Subcutaneous abdominal adipose tissue (tissue), 5 donors: ENCODE measurements around the gene LPAR1.

Experiments used
- H3K27ac ChIP-seq: one replicate; pipeline ENCODE4 v1.7.0; 2013; ENCODE audit warnings: low read depth, mild to moderate bottlenecking, inconsistent platforms, low read length, moderate library complexity
- H3K27me3 ChIP-seq, 5 donors: one replicate each; pipeline ENCODE4 v1.7.0; 2013; ENCODE audit warnings: low read length in 5 of 5, inconsistent platforms in 1 of 5; ENCODE audit not compliant: control insufficient read depth in 5 of 5, insufficient read depth in 4 of 5
- H3K36me3 ChIP-seq, 5 donors: one replicate each; pipeline ENCODE4 v1.7.0; 2013; ENCODE audit warnings: low read length in 5 of 5; ENCODE audit not compliant: control insufficient read depth in 5 of 5, insufficient read depth in 5 of 5
- H3K4me1 ChIP-seq, 5 donors: one replicate each; pipeline ENCODE4 v1.7.0; 2013; ENCODE audit warnings: low read length in 5 of 5, mild to moderate bottlenecking in 3 of 5, moderate library complexity in 1 of 5; ENCODE audit not compliant: control insufficient read depth in 5 of 5, insufficient read depth in 5 of 5
- H3K4me3 ChIP-seq, 5 donors: one replicate each; pipeline ENCODE4 v1.7.0; 2013; ENCODE audit warnings: low read length in 5 of 5, low read depth in 1 of 5
- H3K9ac ChIP-seq, 5 donors: one replicate each; pipeline ENCODE4 v1.7.0; 2013; ENCODE audit warnings: low read length in 5 of 5, mild to moderate bottlenecking in 4 of 5, moderate library complexity in 3 of 5
- H3K9me3 ChIP-seq, 5 donors: one replicate each; pipeline ENCODE4 v1.7.0; 2013; ENCODE audit warnings: low read length in 5 of 5; ENCODE audit not compliant: control insufficient read depth in 5 of 5
- donor health status: healthy.
- donor health status: healthy.
- donor health status: healthy.
- donor health status: healthy.
- donor health status: healthy.

LPAR1 gene

GRCh38 chr9:111005746-111006470, 32.4 kb downstream of the LPAR1 start:
- H3K27ac ChIP-seq = no peak overlapping the region
- no peaks in the 10 kb centered on the region for H3K9me3 ChIP-seq
- H3K9ac ChIP-seq = no peak overlapping the region
- H3K4me3 ChIP-seq = no peak overlapping the region
- no peaks in the 10 kb centered on the region for H3K27me3 ChIP-seq
- H3K36me3 ChIP-seq = no peaks in the 10 kb centered on the region
- H3K4me1 ChIP-seq = no peaks in the 10 kb centered on the region

GRCh38 chr9:111004936-111005335, 33.3 kb downstream of the LPAR1 start:
- Histone ChIP-seq H3K9ac (no peak overlapping the region), H3K27ac (no peak overlapping the region)

GRCh38 chr9:111003182-111003581, 35.1 kb downstream of the LPAR1 start:
- H3K9ac ChIP-seq = no peak overlapping the region
- H3K27ac ChIP-seq = no peak overlapping the region
- H3K4me1 ChIP-seq = peaks cover 0 to 5% (median 0%) of the 10 kb centered on the region in 5 donors
- no peaks in the 10 kb centered on the region for H3K9me3 ChIP-seq
- H3K27me3 ChIP-seq = no peaks in the 10 kb centered on the region
- H3K4me3 ChIP-seq = no peak overlapping the region
- no peaks in the 10 kb centered on the region for H3K36me3 ChIP-seq

More at GRCh38 chr9:111004936-111005335, 33.3 kb downstream of the LPAR1 start:
- no peaks in the 10 kb centered on the region for H3K9me3 ChIP-seq
- no peak overlapping the region for H3K4me3 ChIP-seq
- no peaks in the 10 kb centered on the region for H3K27me3 ChIP-seq
- H3K4me1 ChIP-seq = peaks cover 0 to 5% (median 0%) of the 10 kb centered on the region in 5 donors
- H3K36me3 ChIP-seq = no peaks in the 10 kb centered on the region

- Histone ChIP-seq H3K27ac (no peak overlapping the region), H3K9ac (no peak overlapping the region), H3K4me3 (no peak overlapping the region), H3K27me3 (no peaks in the 10 kb centered on the region), H3K4me1 (peaks cover 0 to 9% (median 0%) of the 10 kb centered on the region in 5 donors), H3K36me3 (no peaks in the 10 kb centered on the region), H3K9me3 (no peaks in the 10 kb centered on the region)
Observed at GRCh38 chr9:111001526-111001925, 36.7 kb downstream of the LPAR1 start.

- Histone ChIP-seq H3K27ac (no peak overlapping the region), H3K36me3 (no peaks in the 10 kb centered on the region), H3K4me1 (peaks cover 0 to 11% (median 4%) of the 10 kb centered on the region in 5 donors), H3K4me3 (no peak overlapping the region), H3K9ac (no peak overlapping the region), H3K27me3 (no peaks in the 10 kb centered on the region), H3K9me3 (no peaks in the 10 kb centered on the region)
Observed at GRCh38 chr9:111000202-111000601, 38.1 kb downstream of the LPAR1 start.

GRCh38 chr9:110999379-110999778, 38.9 kb downstream of the LPAR1 start:
- Histone ChIP-seq H3K4me1 (peaks cover 0 to 18% (median 4%) of the 10 kb centered on the region in 5 donors), H3K4me3 (no peak overlapping the region), H3K27ac (no peak overlapping the region), H3K9ac (no peak overlapping the region), H3K9me3 (no peaks in the 10 kb centered on the region), H3K36me3 (no peaks in the 10 kb centered on the region), H3K27me3 (no peaks in the 10 kb centered on the region)

GRCh38 chr9:110997847-110998246, 40.4 kb downstream of the LPAR1 start:
- H3K36me3 ChIP-seq = no peaks in the 10 kb centered on the region
- no peak overlapping the region for H3K4me3 ChIP-seq
- H3K4me1 ChIP-seq = peaks cover 0 to 18% (median 4%) of the 10 kb centered on the region in 5 donors
- H3K9me3 ChIP-seq = no peaks in the 10 kb centered on the region
- H3K27me3 ChIP-seq = no peaks in the 10 kb centered on the region
- no peak overlapping the region for H3K27ac ChIP-seq
- H3K9ac ChIP-seq = no peak overlapping the region

- Histone ChIP-seq H3K9ac (no peak overlapping the region), H3K36me3 (no peaks in the 10 kb centered on the region), H3K27me3 (no peaks in the 10 kb centered on the region), H3K4me3 (no peak overlapping the region), H3K27ac (no peak overlapping the region), H3K4me1 (peaks cover 0 to 18% (median 4%) of the 10 kb centered on the region in 5 donors), H3K9me3 (no peaks in the 10 kb centered on the region)
Observed at GRCh38 chr9:110996436-110997220, 41.6 kb downstream of the LPAR1 start.

- Histone ChIP-seq H3K27me3 (no peaks in the 10 kb centered on the region), H3K4me3 (no peak overlapping the region), H3K9ac (no peak overlapping the region), H3K36me3 (no peaks in the 10 kb centered on the region), H3K4me1 (peaks cover 0 to 18% (median 4%) of the 10 kb centered on the region in 5 donors), H3K9me3 (no peaks in the 10 kb centered on the region), H3K27ac (no peak overlapping the region)
Observed at GRCh38 chr9:110995420-110996340, 42.6 kb downstream of the LPAR1 start.
